Ascending aorta (tissue), 2 donors: ENCODE data around the gene CACNA1B. TPM values are rescaled to one million over a fixed set of nuclear protein-coding genes. Genes with fewer than 3 reads are reported as not detected.

Experiments used
- DNase-seq, 2 donors: peaks; one replicate each; pipeline ENCODE4 v3.0.0-alpha.2; 2019; ENCODE audit warnings: low spot score in 2 of 2
- H3K27ac ChIP-seq, 2 donors: fragments of 200-600 bp; sonication (generic); one replicate each; pipeline ENCODE4 v1.5.1; 2016 to 2017; ENCODE audit warnings: mild to moderate bottlenecking in 1 of 2
- H3K27me3 ChIP-seq: fragments of 200-600 bp; sonication (generic); one replicate; pipeline ENCODE4 v1.5.1; 2017
- H3K36me3 ChIP-seq, 2 donors: fragments of 200-600 bp; sonication (generic); one replicate each; pipeline ENCODE4 v1.5.1; 2016
- H3K4me1 ChIP-seq, 2 donors: fragments of 200-600 bp; sonication (generic); one replicate each; pipeline ENCODE4 v1.5.1; 2016 to 2017; ENCODE audit warnings: mild to moderate bottlenecking in 1 of 2
- H3K4me3 ChIP-seq, 2 donors: fragments of 200-600 bp; sonication (generic); one replicate each; pipeline ENCODE4 v1.5.1; 2016 to 2017; ENCODE audit warnings: mild to moderate bottlenecking in 1 of 2
- H3K9me3 ChIP-seq, 2 donors: fragments of 200-600 bp; sonication (generic); one replicate each; pipeline ENCODE4 v1.5.1; 2016
- CTCF ChIP-seq, 3 experiments: fragments of 200-600 bp in 2 of 3; fragments of 450-650 bp in 1 of 3; sonication (generic) in 2 of 3; IDR thresholded peaks; one replicate each; pipeline ENCODE4 v1.5.1; 2016 to 2019; ENCODE audit warnings: antibody characterized with exemption in 3 of 3, mild to moderate bottlenecking in 1 of 3, moderate library complexity in 1 of 3
- intact Hi-C: fragments of 100-400 bp; cut with DNase I; formaldehyde crosslinking; loops from one replicate; pipeline ENCODE4 v1.15.1; 2023
- total RNA-seq: library from RNA; depleted of rRNA; stranded (reverse); fragments of >200 nt; gene quantifications from one replicate; pipeline ENCODE4 v1.1.0, GENCODE V29; 2016

The CACNA1B gene
- total RNA-seq, 1 donor from 2014 or later: not detected

DNA sequence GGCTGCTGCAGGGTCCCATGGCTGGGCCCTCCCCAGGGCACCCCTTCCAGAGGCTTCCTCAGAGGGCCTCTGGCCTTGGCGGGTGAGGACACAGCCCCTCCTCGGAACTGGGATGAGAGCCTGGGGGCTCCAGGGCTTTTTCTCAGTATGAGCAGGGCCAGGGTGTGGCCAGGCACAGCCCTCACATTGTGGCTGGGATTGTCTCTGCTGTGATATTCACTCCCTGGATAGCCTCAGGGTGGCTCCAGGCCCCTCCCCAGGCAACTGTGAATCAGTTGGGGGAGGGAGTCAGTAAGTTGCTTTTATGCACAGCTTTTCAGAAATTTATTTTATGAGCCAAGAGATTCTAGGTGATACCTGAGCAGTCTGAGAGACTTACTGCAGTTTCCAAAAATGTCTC is 135.7 kb downstream of the CACNA1B start:
- Histone ChIP-seq H3K27ac (no peak overlapping the region), H3K36me3 (no peaks in the 10 kb centered on the region), H3K4me1 (no peaks in the 10 kb centered on the region), H3K4me3 (no peak overlapping the region), H3K9me3 (no peaks in the 10 kb centered on the region), H3K27me3 (no peaks in the 10 kb centered on the region)
- no peak for TF ChIP-seq CTCF (IDR thresholded peaks at IDR 0.05)
- DNase-seq: peak in 1 of 2 donors; percentile 31
- intact Hi-C loops: no loop called here

DNA sequence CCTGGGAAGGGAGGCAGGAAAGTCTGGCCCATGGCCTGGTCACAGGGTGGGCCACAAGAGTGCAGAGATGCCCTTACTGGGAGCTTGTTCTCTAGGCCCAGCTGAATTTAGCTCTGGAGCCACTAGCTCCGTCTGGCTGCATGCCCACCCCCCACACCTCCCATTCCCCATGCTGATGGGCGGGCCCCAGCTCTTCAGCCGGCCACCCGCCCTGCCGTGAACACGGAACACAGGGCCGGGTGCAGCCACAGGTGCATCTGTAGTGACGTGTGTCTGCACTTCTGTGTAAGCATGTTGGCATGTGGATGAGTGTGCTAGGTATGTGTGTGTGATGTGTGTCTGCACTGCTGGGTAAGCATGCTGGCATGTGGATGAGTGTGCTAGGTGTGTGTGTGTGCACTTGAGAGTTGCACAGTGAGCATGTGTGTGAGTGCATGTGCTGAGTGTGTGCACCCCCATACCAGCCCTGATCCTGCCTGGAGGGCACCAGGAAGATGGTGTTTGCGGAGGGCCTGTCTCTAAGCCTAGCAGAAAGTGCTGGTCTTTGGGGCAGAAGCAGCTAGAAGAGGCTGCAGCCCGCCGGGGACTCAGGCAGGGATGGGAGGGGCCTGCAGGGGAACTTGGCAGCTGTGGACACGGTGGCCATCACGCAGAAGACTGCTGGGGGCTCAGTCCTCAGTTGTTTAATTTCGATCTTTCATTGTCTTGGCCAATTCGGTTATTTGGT is 136.4 kb downstream of the CACNA1B start:
- Histone ChIP-seq H3K4me1 (no peaks in the 10 kb centered on the region), H3K27ac (no peak overlapping the region), H3K27me3 (no peaks in the 10 kb centered on the region), H3K4me3 (no peak overlapping the region), H3K9me3 (no peaks in the 10 kb centered on the region), H3K36me3 (no peaks in the 10 kb centered on the region)
- TF ChIP-seq CTCF (IDR thresholded peaks at IDR 0.05): no peak
- intact Hi-C loops: no loop called here
- DNase-seq: peak in 1 of 2 donors; percentile 55

- TF ChIP-seq CTCF (IDR thresholded peaks at IDR 0.05): no peak
- Histone ChIP-seq H3K36me3 (no peaks in the 10 kb centered on the region), H3K9me3 (no peaks in the 10 kb centered on the region), H3K27ac (no peak overlapping the region), H3K27me3 (no peaks in the 10 kb centered on the region), H3K4me1 (no peaks in the 10 kb centered on the region), H3K4me3 (no peak overlapping the region)
- intact Hi-C loops: no loop called here
- peak in 1 of 2 donors; percentile 40 for DNase-seq
Observed at GRCh38 chr9:138014563-138014945, 137.0 kb downstream of the CACNA1B start.

GRCh38 chr9:138015021-138015829 is 137.6 kb downstream of the CACNA1B start:
- Histone ChIP-seq H3K9me3 (no peaks in the 10 kb centered on the region), H3K27me3 (no peaks in the 10 kb centered on the region), H3K27ac (no peak overlapping the region), H3K4me1 (no peaks in the 10 kb centered on the region), H3K36me3 (no peaks in the 10 kb centered on the region), H3K4me3 (no peak overlapping the region)
- DNase-seq: peak in 1 of 2 donors; percentile 46
- intact Hi-C loops: no loop called here
- TF ChIP-seq CTCF (IDR thresholded peaks at IDR 0.05): no peak

- peak in 1 of 2 donors; percentile 38 for DNase-seq
- Histone ChIP-seq H3K9me3 (no peaks in the 10 kb centered on the region), H3K27ac (no peak overlapping the region), H3K4me3 (no peak overlapping the region), H3K36me3 (no peaks in the 10 kb centered on the region), H3K4me1 (no peaks in the 10 kb centered on the region), H3K27me3 (no peaks in the 10 kb centered on the region)
- intact Hi-C loops: no loop called here
- no peak for TF ChIP-seq CTCF (IDR thresholded peaks at IDR 0.05)
Observed at GRCh38 chr9:138016406-138017187, 139.0 kb downstream of the CACNA1B start.
